H1 (cell line): ENCODE data around the gene DYNC1H1. TPM values are rescaled to one million over a fixed set of nuclear protein-coding genes. Genes with fewer than 3 reads are reported as not detected.

ENCODE experiments used
- EGR1 ChIP-seq: IDR thresholded peaks from 2 replicates; pipeline ENCODE4 v1.6.1; 2011; ENCODE audit warnings: low read depth, low read length, borderline replicate concordance
- EP300 ChIP-seq, 2 experiments: IDR thresholded peaks; 1 replicate in 1 of 2; 2 replicates in 1 of 2; pipeline ENCODE4 v1.6.1; 2011 to 2012; ENCODE audit warnings: low read depth in 2 of 2, low read length in 2 of 2, mild to moderate bottlenecking in 2 of 2, borderline replicate concordance in 1 of 2, inconsistent platforms in 1 of 2, moderate library complexity in 1 of 2
- RNF2 ChIP-seq: fragments of 200-900, 300-1000 bp; sonication (generic); IDR thresholded peaks from 2 replicates; pipeline ENCODE4 v1.7.1; 2016; ENCODE audit warnings: borderline replicate concordance, low read depth, mild to moderate bottlenecking, antibody characterized with exemption, low read length; ENCODE audit not compliant: poor library complexity, severe bottlenecking; ENCODE audit errors: missing control alignments
- TCF12 ChIP-seq: IDR thresholded peaks from 2 replicates; pipeline ENCODE4 v1.6.1; 2011; ENCODE audit warnings: low read depth, mild to moderate bottlenecking, low read length
- polyA plus RNA-seq, 7 experiments: library from polyadenylated mRNA; depleted of rRNA in 3 of 7; stranded (reverse) in 5 of 7; unstranded in 2 of 7; fragments of >200 nt in 5 of 7; fragments of 200-250 nt in 2 of 7; gene quantifications; 1 replicate in 5 of 7; 2 replicates in 1 of 7; 4 replicates in 1 of 7; pipeline versions ENCODE4 v1.2.1 to v1.2.3, GENCODE V29; 2011 to 2013; ENCODE audit warnings: missing spikeins in 2 of 7, mixed read lengths in 2 of 7
- total RNA-seq: library from RNA; stranded (reverse); fragmentation: NEBNext Ultra II Directional; extraction: Animal tissue kit (Norgen Biotek cat#: 25700); gene quantifications from 2 replicates; pipeline ENCODE4 v1.2.1, GENCODE V29; 2021

DYNC1H1 gene
- total and polyA plus RNA-seq, 2 of the 8 experiments (the other 6 are each of a cell fraction or from before 2014, with no cell fraction given): 238 to 387 TPM

- TF ChIP-seq EGR1 (no peak), RNF2 (no peak), TCF12 (no peak), EP300 (IDR thresholded peaks at IDR 0.05; ENCODE audit: borderline replicate concordance in 1 of 2, low read depth in 2 of 2, low read length in 2 of 2) (no peak)
- TF ChIP-seq, all 59 proteins: peak for 0
Measured at GRCh38 chr14:101968186-101968585, 3.8 kb downstream of the DYNC1H1 start (continued).
